WTC11 (cell line): Measurements from ENCODE around the gene SLC35F1. TPM values are rescaled to one million over a fixed set of nuclear protein-coding genes. Genes with fewer than 3 reads are reported as not detected.

Source experiments
- ATAC-seq: fragments of 200-7000 bp; cut with Tn5 transposase; 2 replicates; pipeline ENCODE4 v1.10.0; 2021; ENCODE audit warnings: mild to moderate bottlenecking, moderate library complexity
- CTCF ChIA-PET: fragments of 300-600 bp; sonication (Branson Sonifier 250); formaldehyde crosslinking; loops from one replicate; lab custom pipeline; 2021; ENCODE audit warnings: antibody characterized with exemption; lab: Charles Lee
- POLR2A ChIA-PET: fragments of 350-600 bp; sonication (Branson Sonifier 250); formaldehyde crosslinking; loops from one replicate; lab custom pipeline; 2021; ENCODE audit warnings: antibody characterized with exemption; lab: Charles Lee
- DNase-seq: peaks from one replicate; pipeline ENCODE4 v3.0.0; 2021; ENCODE audit warnings: low spot score
- H3K27ac Mint-ChIP-seq: 2 replicates; pipeline ENCODE4 v1.8.0; 2021; ENCODE audit warnings: mixed read lengths
- H3K27me3 Mint-ChIP-seq: 2 replicates; pipeline ENCODE4 v1.8.0; 2021; ENCODE audit warnings: low read depth, mild to moderate bottlenecking, moderate library complexity, mixed read lengths
- H3K36me3 Mint-ChIP-seq: 2 replicates; pipeline ENCODE4 v1.8.0; 2021; ENCODE audit warnings: mixed read lengths
- H3K4me1 Mint-ChIP-seq: 2 replicates; pipeline ENCODE4 v1.8.0; 2022; ENCODE audit warnings: mixed read lengths
- H3K4me3 Mint-ChIP-seq: 2 replicates; pipeline ENCODE4 v1.8.0; 2021; ENCODE audit warnings: mild to moderate bottlenecking, moderate library complexity, mixed read lengths
- H3K9me3 Mint-ChIP-seq: 2 replicates; pipeline ENCODE4 v1.8.0; 2021; ENCODE audit warnings: mixed read lengths
- ARID4B ChIP-seq: sonication (generic); formaldehyde crosslinking; IDR thresholded peaks from 2 replicates; pipeline ENCODE4 v1.8.0; 2023; ENCODE audit warnings: missing genetic modification reagents, mild to moderate bottlenecking, borderline replicate concordance
- ATF1 ChIP-seq: sonication (generic); formaldehyde crosslinking; IDR thresholded peaks from 2 replicates; pipeline ENCODE4 v1.8.1; 2023; ENCODE audit warnings: mild to moderate bottlenecking, moderate library complexity, missing genetic modification reagents
- CDX4 ChIP-seq: fragments of 250-450 bp; sonication (Bioruptor Pico); IDR thresholded peaks from 2 replicates; pipeline ENCODE4 v1.9.0; 2021; ENCODE audit warnings: moderate library complexity, mild to moderate bottlenecking, inconsistent platforms, borderline replicate concordance
- CREM ChIP-seq: sonication (generic); formaldehyde crosslinking; IDR thresholded peaks from 2 replicates; pipeline ENCODE4 v1.8.1; 2022; ENCODE audit warnings: mild to moderate bottlenecking, missing genetic modification reagents, moderate library complexity
- ESRRA ChIP-seq: sonication (generic); formaldehyde crosslinking; IDR thresholded peaks from 2 replicates; pipeline ENCODE4 v1.8.1; 2022; ENCODE audit warnings: mild to moderate bottlenecking, missing genetic modification reagents, borderline replicate concordance
- FOXK1 ChIP-seq: sonication (generic); formaldehyde crosslinking; IDR thresholded peaks from 2 replicates; pipeline ENCODE4 v1.8.0; 2022; ENCODE audit warnings: mild to moderate bottlenecking, moderate library complexity, missing genetic modification reagents
- GRHL2 ChIP-seq: fragments of 250-450 bp; sonication (Bioruptor Pico); IDR thresholded peaks from 2 replicates; pipeline ENCODE4 v1.8.0; 2022; ENCODE audit warnings: mild to moderate bottlenecking, moderate library complexity; ENCODE audit not compliant: insufficient replicate concordance, severe bottlenecking
- HMGA2 ChIP-seq: fragments of 250-450 bp; sonication (Bioruptor Pico); IDR thresholded peaks from 2 replicates; pipeline ENCODE4 v1.4.0; 2021; ENCODE audit warnings: mild to moderate bottlenecking, moderate library complexity
- IRF2 ChIP-seq: sonication (generic); formaldehyde crosslinking; IDR thresholded peaks from 2 replicates; pipeline ENCODE4 v1.8.0; 2022; ENCODE audit warnings: low read depth, missing genetic modification reagents, borderline replicate concordance
- NFATC4 ChIP-seq: fragments of 250-450 bp; sonication (Bioruptor Pico); IDR thresholded peaks from 2 replicates; pipeline ENCODE4 v1.9.0; 2021; ENCODE audit warnings: mild to moderate bottlenecking
- PRDM15 ChIP-seq: sonication (generic); formaldehyde crosslinking; IDR thresholded peaks from 2 replicates; pipeline ENCODE4 v1.8.0; 2022; ENCODE audit warnings: missing genetic modification reagents
- SOX15 ChIP-seq: fragments of 250-450 bp; sonication (Bioruptor Pico); IDR thresholded peaks from 2 replicates; pipeline ENCODE4 v1.9.0; 2021; ENCODE audit warnings: mild to moderate bottlenecking
- STAT6 ChIP-seq: sonication (generic); formaldehyde crosslinking; conservative IDR thresholded peaks from 2 replicates; pipeline ENCODE4 v1.8.1; 2023; ENCODE audit warnings: mild to moderate bottlenecking, low read depth, missing genetic modification reagents, moderate library complexity
- TEAD1 ChIP-seq: sonication (generic); formaldehyde crosslinking; IDR thresholded peaks from 2 replicates; pipeline ENCODE4 v1.8.0; 2022; ENCODE audit warnings: mild to moderate bottlenecking, missing genetic modification reagents
- TEAD4 ChIP-seq: sonication (generic); formaldehyde crosslinking; IDR thresholded peaks from 2 replicates; pipeline ENCODE4 v1.8.0; 2022; ENCODE audit warnings: mild to moderate bottlenecking, missing genetic modification reagents
- USF1 ChIP-seq: sonication (generic); formaldehyde crosslinking; IDR thresholded peaks from 2 replicates; pipeline ENCODE4 v1.8.0; 2022; ENCODE audit warnings: mild to moderate bottlenecking, missing genetic modification reagents
- ZNF281 ChIP-seq: sonication (generic); formaldehyde crosslinking; IDR thresholded peaks from 2 replicates; pipeline ENCODE4 v1.8.0; 2023; ENCODE audit warnings: mild to moderate bottlenecking, missing genetic modification reagents
- total RNA-seq: library from RNA; stranded (reverse); gene quantifications from 3 replicates; pipeline ENCODE4 v1.2.3, GENCODE V29; 2021

Gene SLC35F1
- total RNA-seq, 1 experiment from 2014 or later, result 11.0 TPM

GRCh38 chr6:118292558-118292957 is 385.5 kb downstream of the SLC35F1 start (continued):
- no peak for TF ChIP-seq ARID4B (CRISPR knock-in tag)
- no peak for TF ChIP-seq GRHL2 (CRISPR knock-in tag)

- H3K27me3 Mint-ChIP-seq, result no peaks in the 10 kb centered on the region
- peaks cover 8% of the 10 kb centered on the region for H3K9me3 Mint-ChIP-seq
- no peak overlapping the region for H3K4me3 Mint-ChIP-seq
- DNase-seq, result no peak
- ATAC-seq, result no peak
- H3K4me1 Mint-ChIP-seq, result peaks cover 15% of the 10 kb centered on the region
- TF ChIP-seq SOX15 (no peak), TEAD4 (CRISPR knock-in tag) (no peak)
- ChIA-PET CTCF (interaction anchor here (1.3 kb wide), 1 partner anchor 454 kb away, joined by 3 read pairs; no protein-coding TSS in a partner anchor), POLR2A (no interaction called here)
- H3K27ac Mint-ChIP-seq, result no peak overlapping the region
- H3K36me3 Mint-ChIP-seq, result peaks cover 6% of the 10 kb centered on the region; the same call in 1 of the 2 replicates
Measured at GRCh38 chr6:118294906-118295305, 387.8 kb downstream of the SLC35F1 start.

GRCh38 chr6:118295336-118295735 is 388.3 kb downstream of the SLC35F1 start:
- CTCF ChIA-PET, result interaction anchor here (1.3 kb wide), 1 partner anchor 455 kb away, joined by 3 read pairs; no protein-coding TSS in a partner anchor
- TF ChIP-seq USF1 (CRISPR knock-in tag) (no peak), TEAD1 (CRISPR knock-in tag) (no peak), ATF1 (CRISPR knock-in tag) (no peak), HMGA2 (CRISPR knock-in tag) (no peak), FOXK1 (CRISPR knock-in tag) (no peak), SOX15 (no peak), NFATC4 (no peak), CREM (CRISPR knock-in tag) (no peak), TEAD4 (CRISPR knock-in tag) (no peak), ZNF281 (CRISPR knock-in tag) (no peak), ESRRA (no peak), STAT6 (CRISPR knock-in tag) (no peak), CDX4 (CRISPR knock-in tag) (no peak), IRF2 (CRISPR knock-in tag) (no peak), PRDM15 (CRISPR knock-in tag) (no peak)

More at GRCh38 chr6:118295336-118295735, 388.3 kb downstream of the SLC35F1 start:
- POLR2A ChIA-PET, result no interaction called here
- Mint-ChIP-seq H3K4me3 (no peak overlapping the region), H3K36me3 (peaks cover 6% of the 10 kb centered on the region; the same call in 1 of the 2 replicates), H3K27me3 (no peaks in the 10 kb centered on the region), H3K4me1 (peaks cover 15% of the 10 kb centered on the region), H3K27ac (no peak overlapping the region), H3K9me3 (peaks cover 8% of the 10 kb centered on the region)
- ATAC-seq, result no peak
- no peak for DNase-seq
